Jurkat, Clone E6-1 (cell line): Measurements from ENCODE around the gene PPP6R1.

Experiments used
- DNase-seq: peaks from one replicate; pipeline ENCODE4 v3.0.0-alpha.2; 2011; ENCODE audit warnings: low read depth, low spot score
- H3K4me3 ChIP-seq: 2 replicates; pipeline ENCODE4 v1.5.1; 2011; ENCODE audit warnings: mild to moderate bottlenecking, low read length, control low read depth, moderate library complexity

PPP6R1 gene

DNA sequence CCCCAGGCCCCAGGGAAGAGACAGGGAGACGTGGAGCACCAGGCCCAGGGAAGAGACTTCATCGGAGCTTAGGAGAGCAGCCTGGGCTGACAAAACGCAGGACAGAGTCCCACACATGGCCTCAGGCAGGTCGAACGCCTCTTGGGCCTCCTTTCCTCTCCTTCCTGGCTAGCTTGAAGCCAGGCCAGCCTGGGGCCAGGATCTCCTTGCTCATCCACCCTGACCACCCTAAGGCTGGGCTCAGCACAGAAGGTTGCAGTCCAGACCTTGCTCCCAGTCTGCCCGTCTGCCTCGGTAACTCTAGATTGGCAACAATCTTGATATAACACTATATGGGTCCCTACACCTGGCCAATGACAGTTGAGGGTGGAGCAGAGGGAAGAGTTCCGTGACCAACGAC, 10.1 kb downstream of the PPP6R1 start:
- no peak overlapping the region for H3K4me3 ChIP-seq
- DNase-seq, result no peak

GRCh38 chr19:55248166-55248675, 10.6 kb downstream of the PPP6R1 start:
- DNase-seq, result no peak
- H3K4me3 ChIP-seq, result no peak overlapping the region

- DNase-seq, result no peak
- no peak overlapping the region for H3K4me3 ChIP-seq
Measured at GRCh38 chr19:55247621-55248099, 11.2 kb downstream of the PPP6R1 start.

GRCh38 chr19:55246462-55247451, 12.1 kb downstream of the PPP6R1 start:
- no peak for DNase-seq
- no peak overlapping the region for H3K4me3 ChIP-seq

DNA sequence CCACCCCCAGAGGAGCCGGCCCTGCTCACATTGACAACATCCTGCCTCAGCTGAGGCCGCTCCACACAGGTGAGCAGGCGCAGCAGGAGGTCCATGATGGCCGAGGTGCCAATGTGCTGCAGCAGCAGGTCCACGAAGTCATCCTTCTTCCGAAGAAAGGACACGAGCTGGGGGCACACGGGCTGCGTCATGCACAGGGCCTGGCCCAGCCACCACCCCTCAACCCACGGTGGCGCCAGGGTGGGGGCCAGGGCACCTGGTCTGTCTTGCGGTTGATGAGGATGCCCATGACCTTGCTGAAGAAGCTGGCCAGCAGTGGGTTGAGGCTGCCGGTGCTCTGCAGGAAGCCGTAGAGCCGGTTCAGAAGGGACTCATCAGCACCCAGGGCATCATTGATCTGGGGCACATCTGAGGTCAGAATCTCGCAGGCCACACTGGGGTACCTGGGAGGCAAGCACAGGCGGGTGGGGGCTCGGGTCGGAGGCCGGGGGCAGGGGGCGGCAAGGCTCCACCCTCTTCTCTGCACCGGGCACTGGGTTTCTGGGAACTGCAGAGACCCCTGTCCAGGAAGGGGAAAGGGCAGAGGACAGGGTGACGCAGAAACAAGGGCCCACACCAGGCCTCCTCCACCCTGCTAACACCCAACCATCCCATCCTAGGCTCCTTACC, 13.4 kb downstream of the PPP6R1 start:
- DNase-seq, result no peak
- H3K4me3 ChIP-seq, result no peak overlapping the region

- no peak for DNase-seq
- H3K4me3 ChIP-seq, result no peak overlapping the region
Measured at GRCh38 chr19:55244004-55244680, 14.7 kb downstream of the PPP6R1 start.

DNA sequence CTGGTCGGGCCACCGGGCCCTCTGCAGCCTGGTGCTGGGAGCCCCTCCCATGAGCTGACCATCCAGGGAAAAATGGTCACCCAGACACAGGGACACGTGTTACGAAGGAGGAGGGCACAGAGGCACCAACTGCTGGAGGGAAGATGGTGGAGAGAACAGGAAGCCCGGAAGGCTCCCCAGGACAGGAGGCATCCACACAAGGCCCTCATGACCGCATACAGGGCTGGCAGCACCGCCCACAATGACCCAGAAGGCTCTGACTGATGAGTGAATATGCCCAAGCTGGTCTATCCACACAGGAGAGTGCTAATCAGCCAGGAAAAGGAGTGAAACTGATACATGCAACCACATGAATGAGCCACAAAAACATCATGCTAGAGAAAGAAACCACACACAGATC, 16.3 kb downstream of the PPP6R1 start:
- DNase-seq, result no peak
- H3K4me3 ChIP-seq, result no peak overlapping the region

DNA sequence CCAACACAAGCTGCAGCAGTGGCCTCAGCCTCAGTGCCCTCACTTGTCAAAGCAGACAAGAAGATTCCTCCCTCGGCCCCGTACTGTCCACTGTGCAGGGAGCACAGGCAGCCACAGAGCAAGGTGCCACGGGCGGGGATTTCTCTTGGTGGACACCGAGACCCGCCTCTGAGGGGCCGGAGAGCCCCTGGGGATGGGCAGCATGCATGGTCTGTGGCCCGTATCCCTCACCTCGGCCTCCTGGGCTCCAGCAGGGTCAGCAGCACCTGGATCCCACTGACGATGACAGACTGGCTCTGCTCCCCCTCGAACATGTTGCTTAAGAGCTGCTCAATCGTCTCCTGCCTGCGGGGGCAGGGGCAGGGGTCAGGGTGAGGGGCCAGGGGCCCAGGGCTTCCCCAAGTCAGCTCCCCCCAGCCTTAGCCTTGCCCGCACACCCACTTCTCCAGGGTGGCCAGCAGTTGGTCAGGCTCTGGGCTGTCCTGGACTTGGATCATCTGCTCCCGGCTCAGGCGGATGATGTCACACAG, 16.8 kb downstream of the PPP6R1 start:
- no peak overlapping the region for H3K4me3 ChIP-seq
- no peak for DNase-seq

DNA sequence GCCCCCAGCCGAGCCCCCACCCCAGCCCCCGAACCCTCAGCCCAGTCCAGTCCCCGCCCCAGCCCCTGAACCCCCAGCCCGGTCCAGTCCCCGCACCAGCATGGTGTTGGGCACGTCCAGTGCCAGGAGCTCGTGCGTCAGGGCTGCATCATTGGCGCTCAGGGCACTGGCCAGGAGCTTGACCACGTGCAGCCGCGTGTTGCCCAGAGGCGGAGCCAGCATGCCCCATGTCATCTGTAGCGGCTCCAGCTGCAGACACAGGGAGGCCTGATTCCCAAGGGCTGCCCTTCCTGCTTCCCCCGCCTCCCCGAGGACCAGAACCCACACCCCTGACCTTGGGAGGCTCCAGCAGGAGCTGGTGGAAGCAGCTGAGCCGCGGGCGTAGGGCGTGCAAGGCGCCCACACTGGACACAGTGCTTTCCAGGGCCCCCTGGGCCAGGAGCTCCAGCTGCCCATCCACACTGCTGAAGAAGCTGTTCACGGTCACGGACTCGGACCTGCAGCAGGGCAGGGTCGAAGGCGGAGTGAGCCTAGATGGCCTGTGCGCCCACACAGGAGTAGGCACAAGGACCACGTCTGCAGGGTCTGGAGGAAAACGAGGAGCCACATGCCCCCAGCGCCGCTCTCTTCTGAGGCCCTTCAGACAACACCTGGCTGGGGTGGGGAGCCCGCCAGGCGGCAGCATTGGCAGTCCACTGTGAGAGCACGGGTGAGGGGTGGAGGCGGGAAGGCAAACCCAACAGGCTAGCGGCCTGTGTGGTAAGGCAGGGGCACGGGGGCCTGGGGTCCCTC, 17.5 kb downstream of the PPP6R1 start:
- no peak for DNase-seq
- no peak overlapping the region for H3K4me3 ChIP-seq

DNA sequence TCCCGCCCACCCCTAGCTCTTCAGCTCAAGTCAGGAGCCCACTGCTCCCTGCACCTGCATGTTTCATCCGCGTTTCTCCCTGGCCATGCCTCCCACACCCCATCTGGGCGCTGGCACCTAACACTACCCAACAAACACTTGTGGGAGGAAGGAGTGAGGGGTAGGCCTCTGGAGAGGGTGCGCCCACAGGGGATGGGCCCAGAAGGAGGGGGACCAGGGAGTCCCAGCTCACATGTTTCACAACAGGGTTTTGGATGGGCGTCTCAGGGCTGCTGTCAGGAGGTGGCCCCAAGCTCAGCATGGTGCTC, 18.1 kb downstream of the PPP6R1 start:
- DNase-seq, result no peak
- no peak overlapping the region for H3K4me3 ChIP-seq

GRCh38 chr19:55239004-55239403, 19.8 kb downstream of the PPP6R1 start:
- DNase-seq, result no peak
- no peak overlapping the region for H3K4me3 ChIP-seq

DNA sequence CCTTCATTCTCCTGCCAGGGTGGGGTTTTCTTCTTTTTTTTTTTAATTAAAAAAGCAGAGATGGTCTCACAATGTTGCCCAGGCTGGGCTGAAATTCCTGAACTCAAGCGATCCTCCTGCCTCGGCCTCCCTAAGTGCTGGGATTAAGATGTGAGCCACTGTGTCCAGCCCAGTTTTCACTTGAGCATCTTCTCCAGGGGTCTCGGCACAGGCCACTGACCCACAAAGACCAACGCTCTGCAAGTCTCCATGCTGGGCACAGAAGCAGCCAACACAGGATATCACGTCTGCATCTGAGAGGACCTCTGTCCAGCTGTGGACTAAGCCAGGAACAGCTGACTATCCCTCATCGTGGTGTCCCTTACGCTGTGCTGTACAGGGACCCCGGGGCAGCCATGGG, 20.8 kb downstream of the PPP6R1 start:
- DNase-seq, result no peak
- no peak overlapping the region for H3K4me3 ChIP-seq

DNA sequence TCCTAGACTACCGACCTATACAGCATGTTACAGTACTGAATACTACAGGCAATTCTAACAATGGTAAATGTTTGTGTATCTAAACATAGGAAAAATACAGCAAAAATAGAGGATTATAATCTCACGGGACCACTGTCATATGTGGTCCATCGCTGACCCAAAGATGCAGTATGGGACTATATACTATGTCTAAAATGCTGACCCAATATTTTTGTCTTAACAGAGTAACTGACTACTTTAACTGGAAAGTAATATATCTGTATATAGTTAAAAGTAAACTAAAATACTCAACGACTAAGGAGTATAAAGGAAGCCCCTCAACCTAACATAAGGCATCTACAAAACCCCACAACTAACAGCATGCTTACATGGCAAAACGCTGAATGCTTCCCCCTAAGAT, 25.8 kb downstream of the PPP6R1 start:
- no peak for DNase-seq
- H3K4me3 ChIP-seq, result no peak overlapping the region

DNA sequence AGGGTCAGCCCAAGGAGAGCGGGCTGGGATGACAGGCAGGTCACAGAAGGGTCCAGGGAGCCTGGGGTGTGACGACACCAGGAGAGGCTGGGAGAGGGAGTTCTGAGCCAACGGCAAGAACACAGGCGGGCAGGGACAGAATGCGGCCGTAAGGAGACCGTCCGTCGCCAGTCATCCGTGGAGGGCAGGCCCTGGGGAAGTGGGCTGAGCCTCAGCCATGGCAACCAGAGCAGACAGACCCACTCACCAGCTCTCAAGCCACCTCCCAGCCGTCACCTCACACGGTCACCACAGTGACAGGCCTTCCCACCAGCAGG, 26.6 kb downstream of the PPP6R1 start:
- H3K4me3 ChIP-seq, result no peak overlapping the region
- DNase-seq, result no peak

DNA sequence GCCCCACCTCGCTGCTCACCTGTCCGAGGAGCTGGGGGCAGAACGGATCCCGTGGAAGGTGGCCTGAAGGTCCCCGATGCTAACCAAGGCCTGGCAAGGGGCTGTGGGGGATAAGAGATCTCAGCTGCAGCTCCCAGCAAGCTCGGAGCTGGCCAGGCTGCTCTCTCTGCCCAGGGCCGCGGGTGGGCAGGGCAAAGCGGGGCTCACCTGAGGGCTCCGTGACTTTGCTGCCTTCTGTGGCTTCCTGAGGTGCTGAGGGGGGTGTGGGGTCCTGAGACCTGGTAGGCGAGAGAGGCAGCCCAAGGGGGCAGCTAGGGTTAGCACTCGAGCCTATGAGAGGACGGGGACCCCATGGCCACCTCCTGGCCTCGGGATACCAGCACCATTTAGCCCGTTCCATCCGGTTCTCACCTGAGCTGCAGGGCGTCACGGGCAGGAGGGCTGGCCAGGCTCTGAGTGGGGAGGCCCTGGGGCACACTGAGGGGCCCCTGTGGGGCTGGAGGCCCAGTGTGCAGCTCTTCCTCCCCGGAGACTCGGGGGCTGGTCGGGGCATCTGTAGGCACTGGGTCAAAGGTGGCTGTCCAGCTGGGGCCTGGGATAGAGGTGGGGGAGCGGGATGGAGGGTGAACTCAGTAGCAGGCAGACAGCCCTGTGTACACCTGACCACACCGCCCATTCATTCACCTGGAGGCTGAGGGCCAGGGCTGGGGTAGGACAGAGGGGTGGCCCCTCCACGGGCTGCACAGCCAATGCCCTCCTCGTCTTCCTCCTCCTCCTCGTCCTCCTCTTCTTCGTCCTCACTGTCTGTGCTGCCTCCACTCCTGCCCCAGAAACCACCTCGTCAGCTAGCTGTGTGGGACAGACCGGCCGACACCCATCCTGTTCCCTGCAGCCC, 27.2 kb downstream of the PPP6R1 start:
- H3K4me3 ChIP-seq, result no peak overlapping the region
- DNase-seq, result no peak

GRCh38 chr19:55230780-55231179, 28.0 kb downstream of the PPP6R1 start:
- H3K4me3 ChIP-seq, result no peak overlapping the region
- DNase-seq, result no peak

GRCh38 chr19:55230329-55230728, 28.5 kb downstream of the PPP6R1 start:
- H3K4me3 ChIP-seq, result no peak overlapping the region
- DNase-seq, result no peak

DNA sequence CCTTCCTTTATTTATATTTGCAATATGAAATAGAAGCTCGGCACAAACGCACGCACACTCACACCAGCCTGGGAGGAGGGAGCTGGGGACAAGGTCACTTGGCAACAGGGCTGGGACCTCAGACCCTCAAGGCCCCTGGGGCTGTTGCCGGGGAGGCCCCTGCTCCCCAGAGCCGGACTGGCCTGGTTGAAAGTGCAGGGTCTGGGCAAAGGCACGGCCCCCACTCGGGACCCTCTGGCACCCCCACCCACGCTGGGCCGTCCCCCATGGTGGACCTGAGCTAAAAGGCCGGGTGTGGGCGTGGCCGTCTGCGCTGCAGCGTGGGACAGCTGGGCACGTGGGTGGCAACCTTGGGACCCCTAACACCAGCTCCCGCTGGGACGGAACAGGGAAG, 29.0 kb downstream of the PPP6R1 start:
- no peak overlapping the region for H3K4me3 ChIP-seq
- DNase-seq, result no peak
